Putamen (tissue), 1 donor: ENCODE measurements around the gene STARD13.

Source experiments
- DNase-seq: peaks from one replicate; pipeline ENCODE4 v3.0.0-alpha.2; 2016; ENCODE audit warnings: low spot score

Gene STARD13

DNA sequence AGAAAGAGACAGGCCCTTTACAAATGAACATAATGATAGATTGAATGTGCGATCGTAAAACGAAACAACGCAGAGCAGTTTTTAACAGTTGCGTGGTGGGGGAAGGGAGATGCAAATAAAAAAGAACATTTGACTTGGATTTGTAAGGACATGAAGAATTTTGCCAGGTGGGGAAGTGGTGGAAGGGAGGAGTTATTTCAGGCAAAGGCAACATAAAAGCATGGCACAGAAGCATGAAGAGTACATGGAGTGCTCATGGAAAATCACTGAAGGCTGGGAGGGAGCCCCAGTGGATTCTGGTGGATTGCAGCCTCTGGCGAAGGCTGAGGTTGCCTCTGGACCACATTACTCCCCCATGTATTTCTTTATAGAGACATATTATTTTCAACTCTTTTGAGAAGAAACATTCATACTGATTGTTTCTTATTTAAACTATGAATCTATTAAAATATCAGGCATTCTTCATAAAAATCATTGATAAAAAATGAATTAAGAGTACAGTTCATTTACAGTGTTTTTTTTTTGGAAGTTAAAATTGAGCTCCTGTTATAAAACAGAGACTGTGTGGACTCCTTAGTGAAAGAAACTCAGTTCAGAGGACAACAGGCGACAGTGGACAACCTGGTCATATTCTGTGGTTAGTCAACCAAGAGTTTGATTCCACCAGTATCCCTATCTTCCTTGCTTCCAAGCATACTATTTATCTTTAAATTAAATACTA is 57.5 kb downstream of the STARD13 start:
- DNase-seq = no peak

DNA sequence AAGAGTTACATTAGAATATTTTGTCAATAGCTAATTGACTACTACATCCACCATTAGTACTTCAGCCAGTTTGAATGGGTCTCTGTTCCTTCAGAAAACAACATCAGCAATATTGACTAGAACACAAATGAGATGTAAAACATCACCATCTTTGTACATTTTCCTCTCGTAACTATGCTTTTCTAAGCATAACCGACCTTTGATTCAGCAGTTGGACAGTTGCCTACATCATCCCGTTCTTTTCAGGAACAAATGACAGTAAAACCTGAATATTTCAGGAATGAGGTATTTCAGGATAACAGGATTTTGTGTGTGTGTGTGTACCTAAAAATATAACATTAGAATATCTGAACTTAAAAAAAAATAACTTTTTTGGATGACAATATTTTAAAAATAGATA is 60.9 kb downstream of the STARD13 start:
- no peak for DNase-seq

DNA sequence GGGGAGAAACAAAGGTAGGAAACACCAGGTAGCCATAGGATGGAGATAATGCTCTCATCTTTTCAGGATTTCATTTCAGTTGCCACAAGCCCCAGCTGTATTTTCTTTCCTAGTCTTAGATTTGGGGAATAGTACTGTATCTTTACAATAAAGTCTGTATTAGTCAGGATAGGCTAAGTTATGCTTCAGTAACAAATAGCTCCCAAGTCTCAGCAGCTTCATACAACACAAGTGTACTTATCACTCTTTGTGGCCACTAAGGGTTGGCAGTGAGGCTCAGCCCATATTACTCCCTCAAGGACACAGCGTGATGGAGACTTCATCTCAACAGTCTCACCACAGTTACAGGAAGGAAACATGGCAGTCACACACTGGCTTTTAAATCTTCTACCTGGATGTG is 61.4 kb downstream of the STARD13 start:
- DNase-seq = no peak

DNA sequence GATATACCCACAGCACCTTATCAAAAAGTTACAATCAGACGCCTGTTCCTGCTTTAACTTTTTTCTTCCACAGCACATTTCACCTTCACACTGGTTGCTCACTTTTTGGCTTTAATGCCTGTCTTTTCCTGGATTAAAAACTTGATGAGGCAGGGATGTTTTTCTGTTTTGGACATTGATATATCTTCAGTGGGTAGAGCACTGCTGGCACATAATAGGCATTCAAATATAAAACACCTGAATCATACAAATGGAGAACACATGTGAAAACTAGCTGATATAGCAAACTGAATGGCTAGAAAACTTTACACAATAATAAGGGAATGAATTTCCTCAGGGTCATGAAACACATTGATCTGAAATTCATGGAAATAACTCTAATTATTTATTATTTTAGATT is 65.6 kb downstream of the STARD13 start:
- no peak for DNase-seq

DNA sequence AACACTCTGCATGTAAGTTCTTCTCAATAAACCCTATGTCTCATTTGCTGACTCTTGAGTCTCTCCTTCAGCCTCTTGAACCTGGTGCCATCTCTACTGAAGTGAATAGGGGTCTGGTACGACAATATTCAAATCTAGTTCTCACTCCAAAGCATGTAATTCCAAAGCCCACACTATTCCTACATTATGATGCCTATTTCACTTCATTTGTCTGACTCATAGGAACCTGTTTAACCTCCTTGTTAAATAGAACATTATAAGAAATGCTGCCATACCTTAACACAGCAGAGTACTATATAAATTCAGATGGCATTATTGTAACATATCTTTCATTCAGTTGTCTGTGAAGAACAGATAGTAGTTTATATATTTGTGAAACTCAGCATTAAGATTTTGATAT is 67.1 kb downstream of the STARD13 start:
- no peak for DNase-seq

DNA sequence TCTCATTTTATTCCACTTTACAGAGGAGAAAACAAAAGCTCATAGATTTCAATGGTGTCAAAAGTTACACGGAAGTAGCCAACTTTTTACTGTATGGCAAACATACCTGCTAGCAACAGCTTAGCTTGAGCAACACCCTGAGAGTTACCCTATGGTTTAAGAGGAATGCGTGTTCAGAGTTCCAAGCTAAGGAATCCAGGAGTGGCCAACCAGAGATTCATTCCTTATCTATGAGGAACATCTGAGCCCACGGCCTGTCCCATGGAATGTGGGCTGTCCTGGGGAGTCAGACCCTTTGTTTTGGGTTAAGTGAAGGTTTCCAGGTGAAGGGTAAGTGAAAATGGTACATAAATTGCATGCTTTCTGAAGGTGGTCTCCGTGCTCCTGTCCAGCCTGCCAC is 67.5 kb downstream of the STARD13 start:
- no peak for DNase-seq

DNA sequence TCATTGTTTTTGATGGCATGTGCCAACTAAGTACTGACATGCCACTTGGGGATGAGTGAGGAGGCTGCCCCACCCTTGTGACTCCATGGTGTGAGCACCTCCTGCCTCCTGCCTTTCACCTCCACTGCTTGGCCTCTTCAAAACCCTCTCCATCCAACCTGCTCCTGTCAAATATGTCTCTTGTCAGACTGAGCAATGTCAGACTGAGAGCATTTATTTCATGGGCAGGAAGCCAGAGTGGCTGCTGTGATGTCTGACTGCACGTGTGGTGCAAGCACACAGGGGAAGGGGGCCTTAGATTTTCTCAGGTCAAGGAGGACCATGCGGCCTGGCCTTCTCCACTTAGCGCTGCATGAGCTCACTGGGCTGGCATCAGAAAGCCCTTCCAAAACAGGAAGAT is 68.3 kb downstream of the STARD13 start:
- no peak for DNase-seq

DNA sequence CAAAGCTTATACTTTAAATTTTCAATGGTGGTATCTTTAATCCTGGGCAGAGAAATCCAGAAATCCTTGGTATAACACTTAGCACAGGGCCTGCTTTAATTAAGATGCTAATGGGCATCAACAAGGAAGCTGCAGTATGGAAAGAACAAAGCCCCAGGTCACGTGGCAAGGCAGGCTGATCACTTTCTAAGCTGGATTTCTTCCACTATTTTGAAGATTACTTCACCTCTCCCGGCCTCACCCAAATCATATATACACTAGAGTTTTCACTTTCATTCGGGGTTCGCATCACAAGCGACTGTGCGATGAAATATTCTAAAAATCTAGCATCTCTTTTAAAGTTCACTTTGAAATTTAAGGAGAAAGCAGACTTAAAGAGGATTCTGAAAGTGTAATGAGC is 71.8 kb downstream of the STARD13 start:
- no peak for DNase-seq

DNA sequence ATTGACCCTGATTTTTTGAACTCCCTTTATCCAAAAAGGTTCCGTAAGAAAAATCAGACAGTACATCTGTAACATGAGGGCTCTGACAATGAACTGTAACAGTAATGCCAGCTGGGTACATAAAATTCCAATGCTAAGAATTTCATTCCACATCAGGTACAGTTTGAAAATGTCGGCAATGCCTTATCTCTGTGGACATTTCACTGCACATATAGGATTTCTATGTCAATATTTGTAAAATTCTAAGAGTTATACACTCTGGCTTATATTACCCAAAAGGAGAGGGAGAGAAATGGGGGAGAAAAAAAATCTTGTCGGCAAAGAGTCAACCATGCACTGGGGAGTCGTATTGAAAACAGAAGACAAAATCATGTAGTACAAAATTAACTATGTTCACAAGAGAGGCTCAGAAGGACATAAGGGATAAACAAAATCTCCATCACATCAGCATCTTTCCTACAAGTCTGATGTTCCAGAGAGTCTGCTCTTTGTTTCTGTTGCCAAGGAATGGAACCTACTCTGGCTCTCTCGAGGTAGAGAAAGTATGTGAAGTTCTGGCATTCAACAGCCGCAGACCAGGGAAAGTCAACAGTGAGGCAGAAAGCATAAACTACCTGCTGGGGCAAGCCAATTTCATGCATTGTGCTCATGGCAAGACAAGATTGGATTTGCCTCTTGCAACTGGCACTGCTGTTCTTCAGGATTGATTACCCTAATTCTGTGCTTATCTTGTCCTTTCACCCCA is 72.4 kb downstream of the STARD13 start:
- DNase-seq = no peak

DNA sequence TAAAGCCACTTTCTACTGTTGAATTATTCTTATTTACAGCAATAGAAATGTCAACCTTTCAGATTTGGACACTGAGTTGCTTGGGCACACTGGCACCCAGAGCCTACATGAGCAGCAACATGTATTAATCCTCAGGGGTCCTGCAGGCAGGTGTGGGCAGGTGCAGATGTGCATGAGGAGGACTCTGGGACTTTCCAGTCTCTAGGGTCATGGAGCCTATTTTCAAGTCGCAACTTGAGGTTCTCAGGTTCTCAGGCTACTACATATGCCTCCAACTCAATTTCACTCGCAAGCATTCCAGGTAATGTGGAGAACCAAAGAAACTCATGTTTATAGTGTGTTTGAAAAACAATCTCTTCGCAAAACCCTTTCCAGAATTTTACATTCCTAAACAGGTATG is 73.2 kb downstream of the STARD13 start:
- no peak for DNase-seq

DNA sequence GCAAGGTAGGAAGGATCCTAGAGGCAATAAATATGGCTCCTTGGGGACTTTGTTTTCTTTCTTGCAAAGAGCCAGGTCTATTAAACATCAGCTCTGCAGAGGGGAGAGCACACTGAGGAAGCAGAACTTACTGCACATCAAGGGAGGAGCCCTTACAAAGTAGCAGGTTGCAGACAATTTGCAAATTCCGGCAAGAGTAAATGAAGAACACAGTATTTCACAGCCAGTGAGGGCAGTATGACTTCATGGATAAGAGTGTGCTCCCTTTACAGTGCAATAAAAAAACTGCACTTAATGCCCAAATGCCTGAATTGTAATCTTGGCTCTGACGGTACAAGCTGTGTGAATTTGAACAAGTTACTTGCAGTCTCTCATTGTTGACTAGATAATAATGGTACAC is 75.5 kb downstream of the STARD13 start:
- DNase-seq = no peak

DNA sequence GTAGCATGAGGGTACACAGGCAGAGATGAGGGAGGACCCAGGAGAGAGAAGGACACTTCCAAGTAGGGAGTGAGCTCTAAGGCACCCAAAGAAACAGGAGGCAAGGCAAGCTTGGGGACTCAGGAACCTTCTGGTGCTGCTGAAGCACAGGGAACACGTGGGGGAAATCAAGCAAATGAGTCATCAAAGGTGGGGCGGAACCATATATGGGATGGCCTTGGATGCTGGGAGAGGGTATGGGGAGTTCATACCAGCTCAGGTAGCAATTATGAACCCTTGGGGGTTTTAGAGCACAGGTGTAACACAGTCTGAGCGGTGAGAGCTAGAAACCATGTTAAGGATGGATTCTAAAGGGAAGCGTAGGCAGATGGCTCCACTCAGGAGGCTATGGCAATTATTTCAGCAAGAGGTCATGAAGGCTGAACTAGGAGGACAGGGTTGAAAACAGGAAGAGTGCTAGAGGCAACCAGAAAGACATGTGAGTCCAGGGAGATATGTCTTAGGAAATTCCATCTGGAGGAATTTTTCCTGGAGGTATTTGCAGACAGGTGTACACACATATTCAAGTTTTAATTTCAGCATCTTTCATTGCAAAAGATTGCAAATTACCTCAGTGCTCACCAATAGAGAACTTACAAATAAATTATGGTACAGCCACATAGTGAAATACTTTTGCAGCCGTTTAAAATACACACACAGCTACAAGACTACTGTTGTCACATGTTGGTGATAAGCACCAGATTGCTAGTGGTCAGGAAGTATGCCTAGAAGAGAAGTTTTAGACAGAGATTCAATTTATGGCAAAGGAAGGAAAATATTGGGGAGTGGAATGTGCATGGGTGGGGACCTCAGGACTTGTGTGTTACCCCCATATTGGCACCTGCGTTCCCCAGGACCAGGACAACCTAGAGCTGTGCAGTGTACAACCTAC is 77.0 kb downstream of the STARD13 start:
- no peak for DNase-seq

DNA sequence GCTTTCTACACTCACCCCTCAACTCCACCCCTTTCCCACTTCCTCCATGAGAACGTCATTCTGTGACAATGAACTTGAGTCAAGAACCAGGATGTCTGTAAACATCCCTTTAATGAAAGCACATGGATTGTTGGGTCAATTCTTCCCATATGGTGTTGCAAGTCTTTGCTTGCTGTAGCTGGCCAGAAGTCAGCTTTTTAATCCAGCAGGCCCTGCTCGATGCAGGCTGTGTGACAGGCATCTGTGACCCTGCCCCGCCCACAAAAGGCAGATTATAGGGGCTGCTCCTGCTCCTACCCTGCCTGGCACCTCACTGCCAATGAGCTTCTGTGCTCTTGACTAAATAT is 78.0 kb downstream of the STARD13 start:
- no peak for DNase-seq

DNA sequence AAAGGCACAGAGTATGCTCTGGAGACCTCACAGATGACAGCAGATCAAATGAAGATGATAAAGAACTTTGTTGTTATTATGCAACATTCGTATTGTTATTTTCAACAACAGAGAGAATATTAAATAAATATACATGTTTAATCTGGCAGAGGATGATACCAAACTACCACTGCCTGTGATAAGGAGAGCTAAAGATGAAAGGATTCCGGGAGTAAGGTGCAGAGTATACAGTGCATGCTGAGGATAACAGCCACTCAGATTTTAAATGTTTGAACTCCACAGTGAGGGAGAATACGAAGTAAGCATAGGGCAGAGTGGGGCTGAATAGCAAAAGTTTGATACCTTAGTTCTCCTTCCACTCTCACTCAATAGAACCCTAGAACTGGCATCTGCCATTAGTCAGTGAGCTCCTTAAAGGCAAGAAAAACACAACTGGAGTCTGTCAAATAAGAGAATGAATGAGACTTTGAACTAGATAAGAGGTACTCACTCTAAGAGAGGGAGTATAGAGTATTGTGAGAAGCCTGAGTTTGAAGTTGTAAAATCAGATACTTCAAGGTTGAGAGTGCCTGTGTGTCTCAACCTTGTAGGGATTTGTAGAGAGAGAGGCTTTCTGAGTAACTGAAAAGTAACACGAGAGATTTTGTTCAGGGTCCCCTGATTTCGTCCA is 78.5 kb downstream of the STARD13 start:
- no peak for DNase-seq

DNA sequence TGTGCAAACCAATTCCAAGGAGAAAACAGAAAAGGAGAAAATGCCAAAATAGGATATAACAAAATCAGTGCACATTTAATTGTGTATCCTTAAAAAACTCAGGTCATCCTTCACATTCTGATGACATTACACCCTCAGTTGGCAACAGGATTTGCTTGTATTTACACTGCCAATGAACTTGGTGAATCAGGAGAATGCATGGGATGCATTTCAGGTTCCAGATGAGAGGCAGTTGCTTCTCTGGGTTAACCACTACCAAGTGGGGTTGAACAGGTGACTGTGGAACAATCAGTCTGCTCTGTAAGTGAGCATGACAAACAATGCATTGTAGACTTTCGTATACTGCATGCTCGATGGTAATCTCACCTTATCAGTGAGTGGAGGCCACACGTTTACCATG is 79.1 kb downstream of the STARD13 start:
- DNase-seq = no peak

DNA sequence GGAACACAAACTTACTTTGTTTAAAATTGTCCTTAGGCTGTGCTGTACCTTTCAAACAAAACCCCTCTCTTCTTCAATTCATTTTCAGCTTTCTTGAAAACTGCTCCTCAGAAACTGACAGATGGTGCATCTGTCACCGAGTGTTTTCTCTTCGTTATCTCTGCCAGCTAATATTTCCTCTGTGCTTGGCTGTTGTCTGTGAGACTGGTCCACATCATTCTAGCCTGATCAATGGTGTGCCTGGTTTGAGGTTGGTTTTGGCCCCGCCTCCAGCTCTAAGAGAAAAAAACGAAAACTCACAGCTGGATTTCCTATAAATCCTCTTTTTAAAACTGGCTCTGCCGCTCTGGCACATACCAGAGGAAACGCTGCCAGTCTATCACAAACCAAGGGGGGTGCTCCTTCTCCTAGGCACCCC is 79.7 kb downstream of the STARD13 start:
- no peak for DNase-seq

DNA sequence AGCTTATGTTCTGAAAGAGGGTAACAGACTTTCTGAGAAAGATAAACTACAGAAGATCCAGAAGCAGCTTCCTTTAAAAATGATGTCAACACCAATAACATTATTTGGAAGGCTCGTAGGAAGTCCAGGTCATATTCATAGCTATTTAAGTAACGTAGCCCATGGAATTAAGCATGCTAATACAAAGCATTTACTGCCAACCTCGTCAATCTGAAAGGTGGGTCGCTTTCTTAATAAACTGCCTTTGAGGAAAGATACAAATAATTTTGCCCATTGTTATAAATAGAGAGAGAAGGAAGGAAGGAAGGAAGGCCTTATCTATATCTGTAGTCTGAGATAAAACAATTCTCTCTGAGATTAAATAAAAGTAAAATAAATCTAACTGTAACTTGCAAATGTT is 80.3 kb downstream of the STARD13 start:
- DNase-seq = no peak

DNA sequence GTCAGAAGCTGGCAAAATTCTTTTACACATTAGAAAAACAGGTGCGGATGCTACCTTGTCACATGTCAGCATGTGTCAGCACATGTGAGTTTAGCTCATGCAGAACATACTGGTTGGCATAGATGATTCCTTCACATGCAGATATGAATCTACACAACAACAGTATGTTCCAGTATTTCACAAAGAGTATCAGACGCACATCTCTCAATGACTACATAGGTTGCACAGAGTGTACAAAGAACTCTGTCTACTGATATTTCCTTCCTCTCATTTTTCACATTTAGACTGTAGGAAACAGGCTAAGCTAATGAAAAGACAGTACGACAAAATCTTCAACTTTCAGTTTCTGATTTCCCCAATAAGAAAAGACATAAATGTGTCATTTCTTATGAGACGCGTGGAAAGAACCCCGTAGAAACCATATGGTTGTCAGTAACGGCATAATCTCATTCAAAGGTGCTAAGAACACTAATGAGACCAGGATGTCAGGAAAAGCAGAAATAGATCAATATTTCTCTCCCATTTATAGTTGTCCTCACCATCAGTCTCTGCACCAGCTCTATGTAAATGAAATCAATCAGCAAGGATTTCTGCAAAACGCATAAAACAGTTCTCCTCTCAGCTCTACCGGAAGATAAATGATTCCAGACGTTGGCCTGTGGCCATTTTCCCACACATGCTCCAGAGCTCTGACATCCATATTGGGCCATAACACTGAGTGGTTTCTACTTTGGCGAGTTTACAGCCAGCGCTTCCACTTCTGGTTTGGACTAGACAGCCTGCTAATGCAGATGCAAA is 81.2 kb downstream of the STARD13 start:
- no peak for DNase-seq

DNA sequence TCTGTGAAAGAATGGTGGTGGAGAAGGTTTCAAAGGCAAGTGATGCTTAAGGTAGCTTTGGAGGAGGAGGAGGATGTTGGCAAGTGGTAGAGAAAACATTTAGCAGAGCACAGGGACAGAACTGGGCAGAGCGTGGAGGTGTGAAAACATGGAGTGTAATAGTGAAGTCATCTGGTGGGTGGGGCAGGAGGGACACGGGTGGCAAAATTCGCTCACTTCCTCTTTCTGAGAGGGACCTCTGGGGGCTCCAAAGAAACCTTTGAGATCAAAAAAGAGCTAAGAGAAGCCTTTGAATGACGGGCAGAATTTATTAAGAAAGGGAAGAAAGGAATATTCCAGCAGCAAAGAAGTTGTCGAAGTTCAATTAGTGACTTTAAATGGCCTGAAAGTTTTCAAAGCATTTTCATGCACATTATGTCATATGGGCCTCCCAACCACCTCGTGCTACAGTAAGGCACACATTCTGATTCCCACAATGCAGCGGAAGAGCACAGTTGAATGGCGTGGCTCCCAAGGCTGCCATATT is 82.8 kb downstream of the STARD13 start:
- no peak for DNase-seq

DNA sequence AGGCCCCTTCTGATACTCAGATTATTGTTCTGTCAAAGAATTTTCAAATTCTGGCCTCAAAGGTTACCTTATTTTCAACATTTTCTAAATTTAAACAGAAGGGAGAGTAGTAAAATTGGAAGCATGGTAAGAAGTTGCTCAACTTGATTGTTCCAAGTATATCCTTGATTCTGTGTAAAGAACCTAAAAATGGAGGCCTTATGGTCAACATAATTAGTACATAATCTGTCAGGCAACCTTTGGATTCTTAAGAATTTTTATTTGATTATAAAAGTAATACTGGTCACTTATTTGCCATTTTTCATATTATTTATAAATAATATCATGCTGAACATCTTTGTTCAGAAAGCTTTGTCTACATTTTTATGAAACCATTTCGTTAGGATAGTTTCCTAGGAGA is 83.9 kb downstream of the STARD13 start:
- no peak for DNase-seq

DNA sequence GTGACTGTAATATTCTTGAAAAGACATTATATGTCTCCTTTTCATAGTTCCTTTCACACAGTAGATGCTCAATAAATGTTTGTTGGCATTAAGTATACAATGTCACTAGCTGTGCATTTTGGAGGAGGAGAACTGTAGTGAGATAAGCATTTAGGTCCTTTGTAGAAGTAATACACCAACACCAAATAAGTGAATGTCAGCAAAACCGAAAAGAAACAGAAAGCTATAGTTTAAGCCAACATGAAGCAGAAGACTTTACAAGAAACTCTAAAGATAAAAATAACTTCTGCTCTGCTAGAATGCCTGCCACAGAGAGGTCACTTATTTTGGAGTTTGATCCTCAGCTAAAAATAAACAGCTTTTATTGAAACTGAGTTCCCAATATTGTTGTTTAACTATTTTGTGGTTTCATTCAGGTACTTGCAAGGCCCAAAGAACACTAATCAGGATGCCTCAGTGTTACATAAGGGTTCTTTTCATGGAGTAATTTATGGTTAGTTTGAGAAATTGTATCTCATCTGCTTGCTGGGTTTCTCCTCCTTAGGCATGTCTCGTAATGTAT is 86.2 kb downstream of the STARD13 start:
- no peak for DNase-seq
